LHCN-M2 (cell line): Measurements from ENCODE around the gene SCARB1. TPM values are rescaled to one million over a fixed set of nuclear protein-coding genes. Genes with fewer than 3 reads are reported as not detected.

Experiments
- DNase-seq: peaks from one replicate; pipeline ENCODE4 v3.0.0-alpha.2; 2012; ENCODE audit warnings: low read depth
- total RNA-seq: library from RNA; depleted of rRNA; stranded (reverse); fragments of >200 nt; gene quantifications from 2 replicates; pipeline ENCODE4 v1.2.3, GENCODE V29; 2014

SCARB1 gene
- total RNA-seq, 1 experiment from 2014 or later: 3.3 TPM

- DNase-seq: no peak
Measured at GRCh38 chr12:124746649-124747425, 116.8 kb downstream of the SCARB1 start.

GRCh38 chr12:124745891-124746570 is 117.6 kb downstream of the SCARB1 start:
- peak; percentile 88 for DNase-seq

GRCh38 chr12:124745465-124745890 is 118.2 kb downstream of the SCARB1 start:
- DNase-seq: no peak

GRCh38 chr12:124744659-124745464 is 118.8 kb downstream of the SCARB1 start:
- DNase-seq: peak; percentile 40

GRCh38 chr12:124744273-124744640 is 119.4 kb downstream of the SCARB1 start:
- no peak for DNase-seq

- DNase-seq: no peak
Measured at GRCh38 chr12:124743479-124744272, 120.0 kb downstream of the SCARB1 start.

GRCh38 chr12:124742678-124743077 is 121.0 kb downstream of the SCARB1 start:
- DNase-seq: no peak

- DNase-seq: no peak
Measured at GRCh38 chr12:124742111-124742510, 121.6 kb downstream of the SCARB1 start.

- no peak for DNase-seq
Measured at GRCh38 chr12:124741211-124741610, 122.5 kb downstream of the SCARB1 start.

GRCh38 chr12:124740691-124741137 is 123.0 kb downstream of the SCARB1 start:
- DNase-seq: peak; percentile 92

GRCh38 chr12:124739953-124740561 is 123.6 kb downstream of the SCARB1 start:
- no peak for DNase-seq

GRCh38 chr12:124738636-124739467 is 124.8 kb downstream of the SCARB1 start:
- DNase-seq: no peak

- DNase-seq: no peak
Measured at GRCh38 chr12:124737772-124738635, 125.7 kb downstream of the SCARB1 start.

GRCh38 chr12:124737040-124737419 is 126.6 kb downstream of the SCARB1 start:
- peak; percentile 57 for DNase-seq

GRCh38 chr12:124736115-124737039 is 127.3 kb downstream of the SCARB1 start:
- no peak for DNase-seq

- DNase-seq: peak; percentile 17
Measured at GRCh38 chr12:124734224-124734788, 129.4 kb downstream of the SCARB1 start.

- no peak for DNase-seq
Measured at GRCh38 chr12:124733086-124733485, 130.6 kb downstream of the SCARB1 start.
